ENCODE measurements around the gene S100PBP.
"Not testable (repeated sequence)": the region's sequence is repeated elsewhere in the genome, so short reads cannot be mapped to it uniquely, and the experiment has no call there.

S100PBP gene

DNA sequence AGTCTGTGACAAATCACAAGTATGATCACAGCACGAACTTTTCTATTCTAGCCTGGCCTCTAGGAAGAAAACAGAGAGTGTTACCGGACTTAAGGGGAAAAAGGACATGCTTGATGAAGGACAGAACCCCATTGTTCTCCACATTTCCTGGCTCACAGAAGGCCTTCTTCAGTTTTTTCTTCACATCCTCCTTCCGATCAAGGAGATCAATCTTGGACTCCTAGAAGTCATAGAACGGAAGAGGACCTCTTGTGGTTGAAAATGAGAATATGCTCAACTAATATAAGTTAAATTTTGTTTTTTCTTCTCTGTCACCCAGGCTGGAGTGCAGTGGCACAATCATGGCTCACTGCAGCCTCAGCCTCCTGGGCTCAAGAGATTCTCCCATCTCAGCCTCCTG, 30.6 kb upstream of the S100PBP start:
- no peak for DNase-seq

DNA sequence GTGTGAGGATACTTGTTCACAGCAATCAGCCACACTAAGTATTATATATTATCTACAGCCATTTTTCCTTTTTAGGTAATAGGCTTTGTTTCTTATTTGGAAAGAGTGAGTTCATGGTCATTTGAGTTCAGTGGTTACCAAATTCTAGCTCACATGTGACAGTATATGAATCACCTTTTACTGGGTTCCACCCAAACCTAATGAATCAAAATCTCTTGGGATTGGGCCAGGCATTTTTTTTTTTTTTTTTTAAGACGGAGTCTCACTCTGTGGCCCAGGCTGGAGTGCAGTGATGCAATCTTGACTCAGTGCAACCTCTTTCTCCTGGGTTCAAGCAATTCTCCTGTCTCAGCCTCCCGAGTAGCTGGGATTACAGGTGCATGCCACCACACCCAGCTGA, 28.1 kb upstream of the S100PBP start:
- DNase-seq = not testable (repeated sequence)

DNA sequence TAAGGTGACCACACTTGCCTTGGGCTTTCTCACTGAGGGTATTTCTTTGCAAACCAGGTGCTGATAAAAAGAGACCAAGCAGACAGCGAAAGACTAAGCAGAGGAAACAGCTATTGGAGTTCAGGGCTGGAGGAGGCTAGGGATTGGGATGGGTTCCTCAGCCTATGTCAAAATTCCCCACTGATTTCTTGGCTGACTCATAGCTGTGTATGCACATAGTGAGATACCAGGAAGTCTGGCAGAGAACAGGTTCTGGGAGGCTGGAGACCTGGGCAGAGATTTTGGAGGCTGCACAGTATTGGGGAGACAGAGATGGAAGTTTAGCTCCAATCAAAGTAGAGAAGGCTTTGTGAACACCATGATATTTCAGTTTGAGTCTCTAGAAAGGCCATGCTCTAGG, 25.6 kb upstream of the S100PBP start:
- DNase-seq = no peak

DNA sequence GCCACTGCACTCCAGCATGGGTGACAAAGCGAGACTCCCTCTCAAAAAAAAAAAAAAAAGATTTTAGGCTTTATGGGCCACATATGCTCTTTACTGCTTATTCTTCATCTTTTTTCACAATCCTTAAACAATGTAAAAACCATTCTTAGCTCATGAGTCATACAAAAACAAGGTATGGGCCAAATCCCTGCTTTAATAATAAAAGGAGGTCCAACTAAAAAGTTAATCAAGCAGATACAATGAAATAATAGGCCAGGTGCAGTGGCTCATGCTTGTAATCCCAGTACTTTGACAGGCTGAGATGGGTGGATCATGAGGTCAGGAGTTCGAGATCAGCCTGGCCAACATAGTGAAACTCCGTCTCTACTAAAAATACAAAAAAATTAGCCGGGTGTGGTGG, 21.7 kb upstream of the S100PBP start:
- not testable (repeated sequence) for DNase-seq

DNA sequence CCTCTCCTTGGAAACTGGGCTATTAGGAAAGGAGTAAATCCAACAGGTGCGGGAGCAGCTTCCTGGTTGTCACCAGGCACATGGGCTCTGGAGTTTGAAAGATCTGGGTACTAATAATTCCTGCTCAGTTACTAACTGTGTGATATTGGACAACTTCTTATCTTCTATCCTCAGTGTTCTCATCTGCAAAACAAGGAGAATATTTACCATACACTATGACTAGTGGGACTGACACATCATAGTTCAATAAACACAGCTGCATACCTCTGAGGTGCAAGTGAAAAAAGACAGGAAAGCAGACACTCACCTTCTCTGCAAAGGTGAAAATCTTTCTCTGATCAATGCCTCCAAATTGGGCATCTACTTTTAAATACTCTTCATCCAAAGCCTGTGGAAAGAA, 20.0 kb upstream of the S100PBP start:
- DNase-seq = no peak

DNA sequence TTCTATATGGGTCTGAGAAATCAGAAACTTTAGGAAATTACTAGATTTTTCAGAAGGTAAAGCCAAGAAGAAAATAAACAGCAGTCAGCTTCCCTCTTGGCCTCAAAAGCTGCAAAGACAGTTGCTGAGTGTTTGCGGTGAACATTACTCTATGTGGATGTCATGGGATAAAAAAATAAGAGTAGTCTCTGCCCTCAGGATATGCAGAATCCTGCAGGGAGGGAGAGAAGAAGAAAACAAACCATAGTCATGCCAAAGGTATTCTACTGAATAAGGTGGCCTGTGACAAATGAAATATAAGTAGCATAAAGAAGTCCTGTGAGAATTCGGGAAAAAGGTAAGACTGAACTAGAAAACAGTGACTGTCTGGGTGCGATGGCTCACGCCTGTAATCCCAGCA, 19.3 kb upstream of the S100PBP start:
- DNase-seq = no peak

DNA sequence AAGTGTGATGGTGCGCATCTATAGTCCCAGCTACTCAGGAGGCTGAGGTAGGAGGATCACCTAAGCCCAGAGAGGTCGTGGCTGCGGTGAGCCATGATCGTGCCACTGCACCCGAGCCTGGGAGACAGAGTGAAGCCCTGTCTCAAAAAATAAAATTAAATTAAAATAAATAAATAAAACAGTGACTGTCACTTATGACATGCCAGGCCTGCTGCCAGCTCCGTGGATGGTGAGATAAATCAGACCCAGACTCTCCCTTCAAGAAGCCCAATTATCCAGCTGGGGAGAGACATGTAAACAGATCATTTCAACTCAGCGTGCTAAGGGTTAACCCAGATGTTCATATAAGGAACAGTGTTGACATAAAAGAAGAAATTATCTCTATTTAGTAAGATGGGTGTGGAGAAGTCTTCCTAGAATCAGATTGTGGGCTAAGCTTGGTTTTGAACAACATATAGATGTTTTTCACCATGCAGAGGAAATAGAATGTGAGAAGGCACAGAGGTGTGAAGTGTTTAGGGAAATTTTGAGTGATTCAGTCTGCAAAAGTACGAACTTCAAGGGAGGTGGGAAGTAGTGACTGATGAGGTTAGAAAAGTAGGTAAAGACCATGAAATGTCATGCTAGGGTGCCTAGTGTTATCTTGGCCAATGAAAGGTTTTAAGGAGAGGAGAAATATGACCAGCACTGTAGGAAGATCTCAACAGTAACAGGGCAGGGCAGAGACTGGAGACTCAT, 18.6 kb upstream of the S100PBP start:
- peak; percentile 88 for DNase-seq

DNA sequence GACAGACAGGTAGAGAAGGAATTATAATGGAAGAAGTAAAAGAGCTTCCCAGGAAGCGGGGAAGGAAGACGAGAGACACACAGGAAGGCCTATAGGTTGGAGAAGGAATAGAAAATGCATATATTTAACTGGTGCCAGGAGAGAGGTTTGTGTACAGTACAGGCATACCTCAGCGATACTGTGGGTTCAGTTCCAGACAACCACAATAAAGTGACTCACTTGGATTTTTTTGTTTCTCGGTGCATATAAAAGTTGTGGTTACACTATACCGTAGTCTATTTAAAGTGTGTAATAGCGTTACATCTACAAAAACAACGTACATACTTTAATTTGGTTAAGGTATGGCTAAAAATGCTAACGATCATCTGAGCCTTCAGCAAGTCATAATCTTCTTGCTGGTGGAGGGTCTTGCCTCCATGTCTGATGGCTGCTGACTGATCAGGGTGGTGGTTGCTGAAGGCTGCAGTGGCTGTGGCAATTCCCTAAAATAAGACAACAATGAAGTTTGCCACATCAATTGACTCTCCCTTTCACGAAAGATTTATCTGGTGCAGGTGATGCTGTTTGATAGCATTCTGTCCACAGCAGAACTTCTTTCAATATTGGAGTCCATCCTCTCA, 16.2 kb upstream of the S100PBP start:
- peak; percentile 72 for DNase-seq

DNA sequence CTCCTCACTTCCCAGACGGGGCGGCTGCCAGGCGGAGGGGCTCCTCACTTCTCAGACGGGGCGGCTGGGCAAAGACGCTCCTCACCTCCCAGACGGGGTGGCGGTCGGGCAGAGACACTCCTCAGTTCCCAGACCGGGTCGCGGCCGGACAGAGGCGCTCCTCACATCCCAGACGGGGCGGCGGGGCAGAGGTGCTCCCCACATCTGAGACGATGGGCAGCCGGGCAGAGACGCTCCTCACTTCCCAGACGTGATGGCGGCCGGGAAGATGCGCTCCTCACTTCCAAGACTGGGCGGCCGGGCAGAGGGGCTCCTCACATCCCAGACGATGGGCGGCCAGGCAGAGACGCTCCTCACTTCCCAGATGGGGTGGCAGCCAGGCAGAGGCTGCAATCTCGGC, 13.0 kb upstream of the S100PBP start:
- DNase-seq = not testable (repeated sequence)

DNA sequence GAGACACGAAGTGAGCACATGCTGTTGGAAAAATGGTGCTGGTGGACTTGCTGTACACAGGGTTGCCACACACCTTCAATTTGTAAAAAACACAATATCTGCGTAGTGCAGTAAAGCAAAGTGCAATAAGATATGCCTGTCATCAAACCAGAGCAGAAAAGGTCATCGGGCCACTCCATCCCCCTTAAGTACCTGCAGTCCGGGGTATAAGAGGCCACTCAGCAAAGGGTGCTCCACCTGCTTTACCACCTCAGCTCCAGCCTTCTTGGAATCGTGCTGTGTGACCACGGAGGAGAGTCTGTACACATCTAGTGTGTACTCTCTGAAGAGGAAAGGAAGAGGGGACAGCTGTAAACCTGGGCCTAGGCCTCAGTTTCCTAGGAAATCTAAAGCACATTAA, 11.2 kb upstream of the S100PBP start:
- DNase-seq = no peak

DNA sequence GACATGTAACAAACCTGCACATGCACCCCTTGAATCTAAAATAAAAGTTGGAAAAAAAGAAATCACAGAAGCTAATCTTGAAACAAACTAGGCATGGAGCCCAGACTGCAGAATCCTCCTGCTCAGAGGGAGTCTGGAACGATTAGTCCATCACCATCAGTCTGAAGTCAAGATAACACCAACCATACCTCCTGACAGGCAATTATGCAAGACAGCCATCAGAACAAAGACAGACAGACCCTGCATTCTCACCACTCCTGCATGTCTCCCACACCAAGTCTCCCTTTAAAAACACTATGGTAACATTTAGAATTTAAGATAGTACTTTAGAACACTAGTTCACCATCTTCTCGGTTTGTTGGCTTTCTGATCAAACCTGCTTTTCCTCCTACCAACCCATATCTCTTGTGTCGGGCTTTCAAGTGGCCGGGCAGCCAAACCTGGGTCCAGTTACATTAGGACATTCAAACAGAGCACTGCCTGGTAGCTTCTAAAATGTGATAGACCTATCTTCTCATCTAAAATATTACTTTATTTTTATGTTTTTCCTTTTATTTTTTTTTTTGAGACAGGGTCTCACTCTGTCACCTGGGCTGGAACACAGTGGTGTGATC, 10.4 kb upstream of the S100PBP start:
- no peak for DNase-seq

DNA sequence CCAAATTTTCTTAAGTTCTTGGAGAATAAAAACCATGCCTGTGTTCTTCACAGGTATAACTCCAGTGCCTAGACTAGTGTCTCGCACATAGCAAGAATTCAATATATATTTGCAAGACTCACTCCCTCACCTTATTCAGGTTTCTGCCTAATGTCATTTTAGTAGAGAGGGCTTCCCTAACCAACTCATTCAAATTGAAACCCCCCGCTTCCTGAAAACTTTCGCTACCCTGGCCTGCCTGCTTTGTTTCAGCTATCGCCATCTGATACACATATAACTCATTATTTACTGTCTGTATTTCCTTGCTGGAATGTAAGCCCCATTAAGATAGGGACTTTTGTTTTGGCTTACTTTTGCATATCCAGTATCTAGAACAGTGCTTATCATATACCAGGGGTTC, 8.9 kb upstream of the S100PBP start:
- DNase-seq = no peak

DNA sequence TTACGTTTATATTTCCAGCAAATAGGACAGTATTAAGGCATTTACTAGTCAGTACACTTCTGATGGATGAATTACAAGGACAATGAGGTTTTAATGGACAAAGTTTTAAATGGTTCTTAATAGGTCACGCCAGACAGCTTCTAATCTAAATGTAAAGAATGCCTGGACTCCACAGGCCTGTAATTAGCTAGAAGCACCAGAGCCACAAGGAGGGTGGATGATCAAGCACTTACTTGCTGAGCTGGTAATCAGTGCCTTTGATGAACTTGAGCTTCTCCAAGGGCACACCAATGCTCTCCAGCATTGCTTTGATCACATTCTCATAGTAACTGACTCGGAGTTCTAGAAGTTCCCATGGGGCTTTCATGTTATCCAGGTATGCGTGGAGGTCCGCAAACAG, 7.1 kb upstream of the S100PBP start:
- no peak for DNase-seq

DNA sequence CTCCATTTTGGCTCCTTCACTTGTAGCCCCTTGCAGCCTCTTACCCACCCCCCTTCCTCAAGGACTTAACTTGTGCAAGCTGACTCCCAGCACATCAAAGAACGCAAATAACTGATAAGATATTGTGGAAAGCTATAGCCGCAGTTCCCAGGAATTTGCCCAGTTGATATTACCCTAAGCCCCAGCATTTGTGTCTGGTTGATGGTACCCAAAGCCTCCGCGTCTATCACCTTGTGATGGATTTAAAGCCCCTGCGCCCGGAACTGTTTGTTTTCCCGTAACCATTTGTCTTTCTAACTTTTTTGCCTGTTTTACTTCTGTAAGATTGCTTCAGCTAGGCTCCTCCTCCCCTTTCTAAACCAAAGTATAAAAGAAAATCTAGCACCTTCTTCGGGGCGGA, 6.2 kb upstream of the S100PBP start:
- no peak for DNase-seq

DNA sequence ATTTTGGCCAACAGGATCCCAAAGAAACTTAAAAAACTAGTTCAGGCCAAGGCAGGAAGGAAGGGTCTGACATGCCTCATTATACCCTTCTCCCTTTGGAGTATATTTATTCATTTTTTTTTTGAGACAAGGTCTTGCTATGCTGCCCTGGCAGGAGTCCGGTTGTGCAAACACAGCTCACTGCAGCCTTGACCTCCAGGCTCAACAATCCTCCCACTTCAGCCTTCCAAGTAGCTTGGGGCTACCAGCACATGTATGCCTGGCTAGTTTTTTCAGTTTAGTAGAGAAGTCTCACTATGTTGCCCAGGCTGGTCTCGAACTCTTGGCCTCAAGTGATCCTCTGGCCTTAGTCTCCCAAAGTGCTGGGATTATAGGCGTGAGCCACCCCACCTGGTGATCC, 5.5 kb upstream of the S100PBP start:
- no peak for DNase-seq

DNA sequence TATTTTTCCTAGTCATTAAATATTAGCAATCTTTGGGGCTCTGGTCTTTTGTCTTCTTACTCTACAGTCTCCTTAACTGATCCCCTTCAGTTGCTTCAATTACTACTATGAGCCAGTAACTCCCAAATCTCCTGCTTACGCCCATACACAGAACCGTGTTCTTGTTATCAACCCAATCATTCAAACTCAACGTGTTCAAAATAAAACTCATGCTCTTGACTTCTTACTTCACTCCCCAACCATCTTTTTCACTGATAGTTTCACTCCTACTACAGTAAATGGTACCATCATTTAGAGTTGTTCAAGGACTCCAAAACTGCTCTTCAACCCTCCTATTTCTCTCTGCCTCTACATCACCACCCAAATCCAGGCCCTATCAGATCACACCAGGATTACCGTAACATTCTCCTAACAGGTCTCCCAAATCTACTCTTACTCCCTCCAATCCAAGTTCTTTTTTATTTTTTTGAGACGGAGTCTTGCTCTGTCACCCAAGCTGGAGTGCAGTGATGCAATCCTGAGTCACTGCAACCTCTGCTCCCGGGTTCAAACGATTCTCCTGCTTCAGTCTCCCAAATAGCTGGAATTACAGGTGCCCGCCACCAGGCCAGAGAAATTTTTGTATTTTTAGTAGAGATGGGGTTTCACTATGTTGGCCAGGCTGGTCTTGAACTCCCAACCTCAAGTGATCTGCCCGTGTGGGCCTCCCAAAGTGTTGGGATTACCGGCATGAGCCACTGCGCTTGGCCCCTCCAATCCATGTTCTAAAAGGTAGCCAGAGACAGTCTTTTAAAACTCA, 3.3 kb upstream of the S100PBP start:
- no peak for DNase-seq

DNA sequence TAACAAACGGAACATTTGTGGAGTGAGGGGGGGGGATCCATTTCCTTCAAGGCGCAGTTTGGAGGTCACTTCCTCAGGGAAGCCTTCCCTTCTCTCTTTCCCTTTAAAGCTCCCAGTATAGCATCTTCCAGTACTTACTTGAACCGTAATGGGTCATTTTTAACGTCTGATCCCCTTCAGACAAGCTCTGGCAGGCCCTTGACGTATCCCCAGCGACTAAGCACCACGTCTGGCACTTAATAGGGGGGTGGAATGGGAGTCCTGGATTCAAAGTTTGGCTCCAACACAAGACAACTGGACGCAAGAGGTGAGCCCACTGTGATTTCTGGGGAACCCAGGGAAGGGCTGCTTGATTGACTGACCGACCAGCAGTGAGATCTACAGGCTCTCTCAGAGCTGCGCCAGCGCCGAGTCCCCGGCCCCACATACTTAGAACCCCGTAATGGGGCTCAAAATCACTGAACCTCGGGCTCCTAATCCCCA, 736 bp upstream of the S100PBP start:
- DNase-seq = no peak

DNA sequence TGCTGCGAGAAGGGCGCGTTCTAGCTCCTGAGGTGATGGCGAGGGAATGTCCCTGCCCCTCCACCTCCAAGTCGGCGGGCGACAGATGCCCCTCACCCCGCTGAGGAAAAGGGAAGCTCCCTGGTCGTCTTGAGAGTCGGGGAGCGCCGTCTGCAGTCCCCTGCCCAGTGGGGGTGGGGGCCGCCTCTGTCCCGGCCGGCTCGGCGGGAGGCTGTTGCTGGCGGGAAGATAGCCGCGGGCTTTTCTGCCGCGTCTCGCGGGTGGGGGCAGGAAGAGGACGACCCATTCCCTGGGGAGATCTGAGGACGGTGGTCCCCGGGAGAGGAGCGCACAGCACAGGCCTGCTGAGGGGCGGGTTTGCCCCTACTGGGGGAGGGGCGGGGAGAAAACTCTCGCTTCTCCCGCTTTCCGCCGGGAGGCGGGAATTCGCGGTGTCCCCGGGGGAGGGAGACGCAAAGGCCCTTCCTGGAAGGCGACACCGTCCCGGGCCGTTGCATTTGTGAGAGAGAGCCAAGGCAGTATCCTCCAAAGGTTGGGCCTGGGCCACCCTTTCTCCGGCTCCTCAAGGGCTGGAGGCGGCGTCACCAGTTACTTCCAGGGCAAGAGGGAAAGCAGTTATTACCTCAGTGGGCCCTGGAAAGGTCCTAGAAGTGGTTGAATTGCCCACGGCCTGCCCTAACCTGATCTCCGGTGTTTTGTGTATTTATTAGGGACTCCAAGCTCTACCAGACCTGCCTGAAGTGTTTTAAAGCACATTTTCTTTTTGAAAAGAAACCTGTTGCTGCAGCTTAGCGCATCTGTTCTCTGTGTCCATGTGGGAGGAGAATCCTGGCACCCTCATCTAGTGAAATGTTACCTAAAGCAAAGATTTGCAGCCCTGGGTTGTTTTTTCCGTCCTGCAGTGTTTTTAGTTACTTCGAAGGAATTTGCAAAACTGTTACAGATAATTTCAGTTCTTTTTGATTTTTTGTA, 648 bp downstream of the S100PBP start:
- peak; percentile 39 for DNase-seq

DNA sequence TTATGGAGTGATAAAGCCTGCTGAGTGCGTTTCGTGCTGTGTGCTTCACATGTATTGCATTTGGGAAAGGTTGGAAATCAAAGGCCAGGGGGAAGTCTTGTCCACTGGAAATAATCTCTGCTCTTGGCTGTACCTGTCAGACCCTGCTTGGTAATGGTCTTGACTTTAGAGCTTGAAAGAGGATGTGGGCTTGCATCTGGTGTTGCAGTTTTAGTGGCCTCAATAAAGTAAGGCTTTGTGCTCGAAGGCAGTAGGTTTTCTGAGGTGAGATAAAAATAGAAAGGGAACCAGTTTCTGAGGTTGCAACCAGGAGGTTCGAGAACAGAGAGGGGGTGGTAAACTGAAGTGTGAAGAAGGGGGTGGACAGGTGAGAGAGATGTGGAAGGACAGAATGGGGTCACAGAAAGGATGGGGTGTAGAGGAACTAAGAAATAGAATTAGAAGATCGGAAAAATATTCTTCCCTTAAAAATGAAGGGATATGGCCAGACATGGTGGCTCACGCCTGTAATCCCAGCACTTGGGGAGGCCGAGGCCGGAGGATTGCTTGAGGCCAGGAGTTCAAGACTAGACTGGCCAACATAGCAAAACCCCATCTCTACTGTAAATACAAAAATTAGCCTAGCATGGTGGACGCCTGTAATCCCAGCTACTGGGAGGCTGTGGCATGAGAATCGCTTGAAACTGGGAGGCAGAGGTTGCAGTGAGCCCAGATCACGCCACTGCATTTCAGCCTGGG, 1.5 kb downstream of the S100PBP start:
- peak; percentile 76 for DNase-seq

DNA sequence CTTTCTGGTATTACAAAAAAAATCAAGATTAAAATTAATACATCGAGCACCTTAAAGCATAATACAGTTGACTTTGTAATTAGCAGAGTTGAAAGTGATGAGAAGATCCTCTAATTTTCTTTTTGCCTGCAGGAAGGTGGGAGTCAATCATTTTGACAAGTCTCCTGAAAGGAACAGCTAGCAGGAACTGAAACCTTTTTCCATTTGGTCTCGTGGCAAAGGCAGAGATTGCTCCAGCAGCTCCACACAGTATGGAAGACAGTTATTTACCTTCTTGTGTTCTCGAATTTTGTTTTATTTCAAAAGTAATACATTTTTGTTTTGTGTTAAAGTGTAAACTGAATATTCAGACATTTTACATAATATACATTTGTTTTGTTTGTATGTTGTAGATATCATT, 7.7 kb downstream of the S100PBP start:
- DNase-seq = no peak

DNA sequence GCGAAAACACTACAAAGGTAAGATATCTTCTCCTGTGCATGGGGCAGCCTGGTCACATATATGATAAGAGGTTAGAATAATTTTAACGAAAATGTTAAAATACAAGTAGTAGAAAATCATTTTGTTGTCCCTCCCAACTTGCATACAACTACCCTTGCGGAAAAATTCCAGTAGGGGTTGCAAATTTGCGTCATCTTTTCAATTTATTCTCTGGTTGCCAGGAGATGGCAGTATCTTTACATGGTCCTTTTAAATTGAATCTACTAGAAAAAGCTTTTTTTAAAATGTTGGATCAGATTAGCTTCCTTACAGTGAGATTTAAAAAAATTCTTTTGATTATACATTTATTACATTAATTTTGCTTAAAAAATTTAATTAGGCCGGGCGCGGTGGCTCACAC, 10.9 kb downstream of the S100PBP start:
- no peak for DNase-seq

Measured in activated CD4-positive, alpha-beta T cell treated with anti-CD3 and anti-CD28 coated beads, Interleukin-2, amount 50 U/mL, for 16 hours (primary cell).